HG03103 (cell line): ENCODE results near the gene SH3BGRL3.
"Not testable (repeated sequence)": the region's sequence is repeated elsewhere in the genome, so short reads cannot be mapped to it uniquely, and the experiment has no call there.

Experiments
- ATAC-seq: cut with Tn5 transposase; IDR thresholded peaks from one replicate; pipeline ENCODE4 v1.9.1; 2021; ENCODE audit warnings: low read depth; ENCODE audit not compliant: unreplicated experiment

Gene SH3BGRL3

GRCh38 chr1:26290122-26290881 lies 10.4 kb downstream of the SH3BGRL3 start:
- no peak for ATAC-seq

- no peak for ATAC-seq
Observed at GRCh38 chr1:26290882-26291261, 11.0 kb downstream of the SH3BGRL3 start.

- ATAC-seq, result no peak
Observed at GRCh38 chr1:26291433-26291832, 11.5 kb downstream of the SH3BGRL3 start.

GRCh38 chr1:26291939-26292338 lies 12.1 kb downstream of the SH3BGRL3 start:
- ATAC-seq, result no peak

GRCh38 chr1:26292735-26293134 lies 12.8 kb downstream of the SH3BGRL3 start:
- ATAC-seq, result not testable (repeated sequence)

GRCh38 chr1:26293911-26294463 lies 14.1 kb downstream of the SH3BGRL3 start:
- no peak for ATAC-seq

- ATAC-seq, result no peak
Observed at GRCh38 chr1:26295194-26296138, 15.6 kb downstream of the SH3BGRL3 start.

GRCh38 chr1:26296340-26297056 lies 16.6 kb downstream of the SH3BGRL3 start:
- ATAC-seq, result no peak

- no peak for ATAC-seq
Observed at GRCh38 chr1:26297057-26297790, 17.3 kb downstream of the SH3BGRL3 start.

GRCh38 chr1:26297791-26298124 lies 17.9 kb downstream of the SH3BGRL3 start:
- ATAC-seq, result no peak

- ATAC-seq, result no peak
Observed at GRCh38 chr1:26300578-26301275, 20.8 kb downstream of the SH3BGRL3 start.

GRCh38 chr1:26302733-26303405 lies 23.0 kb downstream of the SH3BGRL3 start:
- ATAC-seq, result no peak

GRCh38 chr1:26305667-26306289 lies 25.9 kb downstream of the SH3BGRL3 start:
- ATAC-seq, result no peak

GRCh38 chr1:26306290-26307229 lies 26.7 kb downstream of the SH3BGRL3 start, which contains the start of gene UBXN11:
Gene UBXN11, minus strand, starts transcription at chr1:26306636. Its CDS starts 3,753 bp downstream, at chr1:26302883.
- peak; percentile 96 for ATAC-seq

- ATAC-seq, result no peak
Observed at GRCh38 chr1:26307363-26307781, 27.5 kb downstream of the SH3BGRL3 start.

- not testable (repeated sequence) for ATAC-seq
Observed at GRCh38 chr1:26307966-26308899, 28.3 kb downstream of the SH3BGRL3 start.
